ENCODE data around the gene LRRFIP2.

DNA sequence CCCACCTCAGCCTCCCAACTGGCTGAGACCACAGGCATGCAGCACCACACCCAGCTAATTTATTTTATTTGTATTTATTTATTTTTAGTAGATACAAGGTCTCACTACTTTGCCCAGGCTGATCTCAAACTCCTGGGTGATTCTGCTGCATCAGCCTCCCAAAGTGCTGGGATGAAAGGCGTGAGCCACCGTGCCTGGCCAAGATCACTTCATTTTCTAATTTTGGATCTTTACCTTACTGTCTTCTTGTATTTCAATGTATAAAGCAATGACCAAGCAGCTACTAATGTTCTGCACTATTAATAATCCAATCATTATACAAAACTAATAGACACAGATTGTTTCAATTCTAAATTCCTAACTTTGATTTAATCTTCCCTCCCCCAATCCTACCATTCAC, 56.2 kb downstream of the LRRFIP2 start:
- TF ChIP-seq, protein P1, sequence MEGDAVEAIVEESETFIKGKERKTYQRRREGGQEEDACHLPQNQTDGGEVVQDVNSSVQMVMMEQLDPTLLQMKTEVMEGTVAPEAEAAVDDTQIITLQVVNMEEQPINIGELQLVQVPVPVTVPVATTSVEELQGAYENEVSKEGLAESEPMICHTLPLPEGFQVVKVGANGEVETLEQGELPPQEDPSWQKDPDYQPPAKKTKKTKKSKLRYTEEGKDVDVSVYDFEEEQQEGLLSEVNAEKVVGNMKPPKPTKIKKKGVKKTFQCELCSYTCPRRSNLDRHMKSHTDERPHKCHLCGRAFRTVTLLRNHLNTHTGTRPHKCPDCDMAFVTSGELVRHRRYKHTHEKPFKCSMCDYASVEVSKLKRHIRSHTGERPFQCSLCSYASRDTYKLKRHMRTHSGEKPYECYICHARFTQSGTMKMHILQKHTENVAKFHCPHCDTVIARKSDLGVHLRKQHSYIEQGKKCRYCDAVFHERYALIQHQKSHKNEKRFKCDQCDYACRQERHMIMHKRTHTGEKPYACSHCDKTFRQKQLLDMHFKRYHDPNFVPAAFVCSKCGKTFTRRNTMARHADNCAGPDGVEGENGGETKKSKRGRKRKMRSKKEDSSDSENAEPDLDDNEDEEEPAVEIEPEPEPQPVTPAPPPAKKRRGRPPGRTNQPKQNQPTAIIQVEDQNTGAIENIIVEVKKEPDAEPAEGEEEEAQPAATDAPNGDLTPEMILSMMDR (IDR thresholded peaks at IDR 0.05): no peak
- no peak for TF ChIP-seq POLR2A (IDR thresholded peaks at IDR 0.05)
